ENCODE data around the gene SERINC1.

The SERINC1 gene

DNA sequence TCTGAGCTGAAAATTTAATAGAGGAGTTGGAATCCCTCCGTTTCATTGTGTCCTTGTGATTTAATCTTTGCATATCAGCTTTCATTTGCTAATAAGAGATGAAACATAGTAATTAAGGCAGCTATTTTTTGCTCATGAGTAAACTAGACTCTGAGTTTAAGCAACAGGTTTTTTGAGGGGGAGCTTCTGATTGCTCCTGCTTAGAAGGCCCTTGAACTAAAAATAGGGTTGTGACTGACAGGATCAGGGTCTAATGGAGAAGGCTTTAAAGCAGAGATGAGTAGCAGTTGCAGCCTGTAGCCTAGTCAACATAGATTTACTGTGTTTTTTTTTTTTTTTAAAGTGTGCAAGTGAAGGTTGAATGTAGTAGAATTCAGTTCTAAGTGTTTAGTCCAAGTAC lies 54.8 kb downstream of the SERINC1 start:
- TF ChIP-seq PAX5 (IDR thresholded peaks at IDR 0.05; ENCODE audit: insufficient read depth, low read length, severe bottlenecking) = no peak
- no peak for TF ChIP-seq POU2F2 (IDR thresholded peaks at IDR 0.05; ENCODE audit: low read depth, low read length)
- no peak for TF ChIP-seq POLR2A (IDR thresholded peaks at IDR 0.05; ENCODE audit: low read depth, low read length)
- TF ChIP-seq TAF1 (IDR thresholded peaks at IDR 0.05; ENCODE audit: low read depth, low read length) = no peak
- no peak for TF ChIP-seq SPI1 (IDR thresholded peaks at IDR 0.05; ENCODE audit: low read depth, low read length)
- no peak for TF ChIP-seq POLR2AphosphoS5 (IDR thresholded peaks at IDR 0.05; ENCODE audit: low read depth, low read length)
- FAIRE-seq (no peak), DNase-seq (ENCODE audit: insufficient read length, low spot score) (no peak)

- no peak for TF ChIP-seq POLR2A (IDR thresholded peaks at IDR 0.05; ENCODE audit: low read depth, low read length)
- TF ChIP-seq POU2F2 (IDR thresholded peaks at IDR 0.05; ENCODE audit: low read depth, low read length) = no peak
- TF ChIP-seq SPI1 (IDR thresholded peaks at IDR 0.05; ENCODE audit: low read depth, low read length) = no peak
- TF ChIP-seq TAF1 (IDR thresholded peaks at IDR 0.05; ENCODE audit: low read depth, low read length) = no peak
- no peak for TF ChIP-seq PAX5 (IDR thresholded peaks at IDR 0.05; ENCODE audit: insufficient read depth, low read length, severe bottlenecking)
- TF ChIP-seq POLR2AphosphoS5 (IDR thresholded peaks at IDR 0.05; ENCODE audit: low read depth, low read length) = no peak
- DNase-seq (ENCODE audit: insufficient read length, low spot score) (no peak), FAIRE-seq (no peak)
These were observed 59.6 kb downstream of the SERINC1 start for GRCh38 chr6:122412001-122412400.

- DNase-seq (ENCODE audit: insufficient read length, low spot score) (no peak), FAIRE-seq (no peak)
- TF ChIP-seq TAF1 (IDR thresholded peaks at IDR 0.05; ENCODE audit: low read depth, low read length) (no peak), POLR2A (IDR thresholded peaks at IDR 0.05; ENCODE audit: low read depth, low read length) (no peak), SPI1 (IDR thresholded peaks at IDR 0.05; ENCODE audit: low read depth, low read length) (no peak), POLR2AphosphoS5 (IDR thresholded peaks at IDR 0.05; ENCODE audit: low read depth, low read length) (no peak), POU2F2 (IDR thresholded peaks at IDR 0.05; ENCODE audit: low read depth, low read length) (no peak), PAX5 (IDR thresholded peaks at IDR 0.05; ENCODE audit: insufficient read depth, low read length, severe bottlenecking) (no peak)
These were observed 62.7 kb downstream of the SERINC1 start for GRCh38 chr6:122408702-122409458.

DNA sequence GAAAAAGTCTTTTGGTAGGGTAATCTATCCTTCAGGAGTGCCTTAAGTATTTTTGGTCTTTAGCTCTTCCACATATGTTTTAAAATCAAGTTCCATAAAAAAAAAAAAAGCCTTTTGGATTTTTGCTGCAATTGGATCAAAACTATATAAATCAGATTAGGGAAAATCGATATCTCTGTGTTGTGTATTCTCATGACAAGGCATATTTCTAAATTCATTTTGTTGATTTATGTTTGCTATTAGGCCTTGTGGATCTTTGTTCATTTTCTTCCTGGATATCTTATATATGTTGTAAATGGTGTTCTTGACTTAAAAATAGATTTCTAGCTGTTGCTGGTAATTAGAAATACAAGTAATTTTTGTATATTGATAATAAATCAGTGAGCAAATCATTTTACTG lies 63.4 kb downstream of the SERINC1 start:
- TF ChIP-seq PAX5 (IDR thresholded peaks at IDR 0.05; ENCODE audit: insufficient read depth, low read length, severe bottlenecking) = no peak
- no peak for TF ChIP-seq POU2F2 (IDR thresholded peaks at IDR 0.05; ENCODE audit: low read depth, low read length)
- DNase-seq (ENCODE audit: insufficient read length, low spot score) = no peak
- no peak for FAIRE-seq

DNA sequence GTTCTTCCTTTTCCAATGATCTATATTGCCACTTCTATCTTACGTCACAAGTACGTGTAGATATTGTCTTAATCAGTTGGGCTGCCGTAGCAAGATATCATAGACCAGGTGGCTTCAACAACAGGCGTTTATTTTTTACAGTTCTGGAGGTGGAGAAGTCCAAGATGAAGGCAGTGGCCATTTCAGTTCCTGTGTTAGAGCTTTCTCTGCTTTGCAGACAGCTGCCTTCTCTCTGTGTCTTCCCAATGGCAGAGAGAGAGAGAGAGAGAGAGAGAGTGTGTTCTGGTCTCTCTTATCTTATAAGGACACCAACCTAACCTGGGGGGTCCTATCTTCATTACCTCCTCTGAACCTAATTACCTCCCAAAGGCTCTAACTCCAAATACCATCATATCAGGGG lies 63.9 kb downstream of the SERINC1 start:
- no peak for DNase-seq (ENCODE audit: insufficient read length, low spot score)
- no peak for FAIRE-seq

DNA sequence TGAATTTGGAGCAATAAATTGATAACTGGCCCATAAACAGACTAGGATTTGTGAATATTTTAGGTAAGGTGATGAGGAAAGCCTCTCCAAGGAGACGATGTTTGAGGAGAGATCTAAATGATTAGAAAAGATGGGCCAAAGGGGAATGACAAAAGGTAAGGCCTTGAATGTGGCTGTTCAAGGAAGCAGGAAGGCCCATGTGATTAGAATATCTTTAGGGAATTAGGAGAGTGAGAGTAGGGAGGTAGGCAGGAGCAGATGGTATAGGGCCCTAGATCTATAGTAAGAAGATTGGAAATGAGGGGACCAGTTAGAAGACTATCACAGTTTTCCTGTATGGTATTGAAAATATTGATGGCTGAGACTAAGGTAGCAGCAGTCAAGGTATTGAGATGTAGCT lies 65.4 kb downstream of the SERINC1 start:
- FAIRE-seq = no peak

More for the DNA sequence above, 63.9 kb downstream of the SERINC1 start:
- TF ChIP-seq POLR2A (IDR thresholded peaks at IDR 0.05; ENCODE audit: low read depth, low read length) (no peak), POLR2AphosphoS5 (IDR thresholded peaks at IDR 0.05; ENCODE audit: low read depth, low read length) (no peak), SPI1 (IDR thresholded peaks at IDR 0.05; ENCODE audit: low read depth, low read length) (no peak), PAX5 (IDR thresholded peaks at IDR 0.05; ENCODE audit: insufficient read depth, low read length, severe bottlenecking) (no peak), TAF1 (IDR thresholded peaks at IDR 0.05; ENCODE audit: low read depth, low read length) (no peak), POU2F2 (IDR thresholded peaks at IDR 0.05; ENCODE audit: low read depth, low read length) (no peak)

GRCh38 chr6:122405417-122405816 lies 66.2 kb downstream of the SERINC1 start:
- no peak for DNase-seq (ENCODE audit: insufficient read length, low spot score)
- TF ChIP-seq PAX5 (IDR thresholded peaks at IDR 0.05; ENCODE audit: insufficient read depth, low read length, severe bottlenecking) (no peak), SPI1 (IDR thresholded peaks at IDR 0.05; ENCODE audit: low read depth, low read length) (no peak), TAF1 (IDR thresholded peaks at IDR 0.05; ENCODE audit: low read depth, low read length) (no peak), POLR2AphosphoS5 (IDR thresholded peaks at IDR 0.05; ENCODE audit: low read depth, low read length) (no peak), POU2F2 (IDR thresholded peaks at IDR 0.05; ENCODE audit: low read depth, low read length) (no peak), POLR2A (IDR thresholded peaks at IDR 0.05; ENCODE audit: low read depth, low read length) (no peak)
- no peak for FAIRE-seq

More for the DNA sequence above, 65.4 kb downstream of the SERINC1 start:
- TF ChIP-seq PAX5 (IDR thresholded peaks at IDR 0.05; ENCODE audit: insufficient read depth, low read length, severe bottlenecking) (no peak), POU2F2 (IDR thresholded peaks at IDR 0.05; ENCODE audit: low read depth, low read length) (no peak), POLR2A (IDR thresholded peaks at IDR 0.05; ENCODE audit: low read depth, low read length) (no peak), POLR2AphosphoS5 (IDR thresholded peaks at IDR 0.05; ENCODE audit: low read depth, low read length) (no peak), SPI1 (IDR thresholded peaks at IDR 0.05; ENCODE audit: low read depth, low read length) (no peak)
- no peak for DNase-seq (ENCODE audit: insufficient read length, low spot score)

GRCh38 chr6:122404444-122404843 lies 67.2 kb downstream of the SERINC1 start:
- FAIRE-seq = no peak
- DNase-seq (ENCODE audit: insufficient read length, low spot score) = no peak

DNA sequence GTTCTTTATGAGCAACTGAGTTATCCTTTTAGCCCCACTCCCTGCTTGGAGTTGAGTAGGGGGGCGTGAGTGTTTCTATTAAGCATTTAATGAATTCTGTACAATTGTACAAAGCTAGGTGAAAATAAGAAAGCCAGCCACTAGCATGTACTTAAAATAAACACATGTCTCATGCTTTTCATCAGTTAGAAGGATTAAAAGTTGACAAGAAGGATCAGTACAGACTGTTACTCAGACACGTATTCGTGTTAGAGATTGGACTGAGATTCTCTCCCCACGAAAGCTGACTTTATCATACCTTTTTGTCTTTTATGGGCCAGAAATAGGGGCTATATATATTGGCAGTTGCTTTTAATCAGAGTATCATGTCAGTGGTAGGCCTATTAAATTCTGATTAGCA lies 70.5 kb downstream of the SERINC1 start:
- TF ChIP-seq SPI1 (IDR thresholded peaks at IDR 0.05; ENCODE audit: low read depth, low read length) = no peak
- no peak for TF ChIP-seq POU2F2 (IDR thresholded peaks at IDR 0.05; ENCODE audit: low read depth, low read length)
- no peak for TF ChIP-seq TAF1 (IDR thresholded peaks at IDR 0.05; ENCODE audit: low read depth, low read length)
- no peak for TF ChIP-seq POLR2A (IDR thresholded peaks at IDR 0.05; ENCODE audit: low read depth, low read length)
- TF ChIP-seq POLR2AphosphoS5 (IDR thresholded peaks at IDR 0.05; ENCODE audit: low read depth, low read length) = no peak
- no peak for TF ChIP-seq PAX5 (IDR thresholded peaks at IDR 0.05; ENCODE audit: insufficient read depth, low read length, severe bottlenecking)
- DNase-seq (ENCODE audit: insufficient read length, low spot score) (no peak), FAIRE-seq (no peak)

More at GRCh38 chr6:122404444-122404843, 67.2 kb downstream of the SERINC1 start:
- no peak for TF ChIP-seq POLR2AphosphoS5 (IDR thresholded peaks at IDR 0.05; ENCODE audit: low read depth, low read length)
- TF ChIP-seq SPI1 (IDR thresholded peaks at IDR 0.05; ENCODE audit: low read depth, low read length) = no peak
- TF ChIP-seq PAX5 (IDR thresholded peaks at IDR 0.05; ENCODE audit: insufficient read depth, low read length, severe bottlenecking) = no peak

All from GM12891 (cell line).